ENCODE measurements around the gene BACH2. TPM values are rescaled to one million over a fixed set of nuclear protein-coding genes. Genes with fewer than 3 reads are reported as not detected.

The BACH2 gene
- total RNA-seq, 2 experiments from 2014 or later: 60.7 to 66.9 TPM

GRCh38 chr6:89921691-89922090 is 375.0 kb downstream of the BACH2 start:
- DNase-seq: no peak
- H3K4me1 Mint-ChIP-seq (ENCODE audit: low read depth): peaks cover 8% of the 10 kb centered on the region
- H3K27ac Mint-ChIP-seq: no peak overlapping the region
- no peaks in the 10 kb centered on the region for H3K27me3 Mint-ChIP-seq
- H3K4me3 Mint-ChIP-seq: no peak overlapping the region
- CTCF ChIA-PET: interaction anchor here (2.2 kb wide), 1 partner anchor 19 kb away, joined by 8 read pairs; no protein-coding TSS in a partner anchor
- POLR2A ChIA-PET: no interaction called here
- TF ChIP-seq, protein P1, sequence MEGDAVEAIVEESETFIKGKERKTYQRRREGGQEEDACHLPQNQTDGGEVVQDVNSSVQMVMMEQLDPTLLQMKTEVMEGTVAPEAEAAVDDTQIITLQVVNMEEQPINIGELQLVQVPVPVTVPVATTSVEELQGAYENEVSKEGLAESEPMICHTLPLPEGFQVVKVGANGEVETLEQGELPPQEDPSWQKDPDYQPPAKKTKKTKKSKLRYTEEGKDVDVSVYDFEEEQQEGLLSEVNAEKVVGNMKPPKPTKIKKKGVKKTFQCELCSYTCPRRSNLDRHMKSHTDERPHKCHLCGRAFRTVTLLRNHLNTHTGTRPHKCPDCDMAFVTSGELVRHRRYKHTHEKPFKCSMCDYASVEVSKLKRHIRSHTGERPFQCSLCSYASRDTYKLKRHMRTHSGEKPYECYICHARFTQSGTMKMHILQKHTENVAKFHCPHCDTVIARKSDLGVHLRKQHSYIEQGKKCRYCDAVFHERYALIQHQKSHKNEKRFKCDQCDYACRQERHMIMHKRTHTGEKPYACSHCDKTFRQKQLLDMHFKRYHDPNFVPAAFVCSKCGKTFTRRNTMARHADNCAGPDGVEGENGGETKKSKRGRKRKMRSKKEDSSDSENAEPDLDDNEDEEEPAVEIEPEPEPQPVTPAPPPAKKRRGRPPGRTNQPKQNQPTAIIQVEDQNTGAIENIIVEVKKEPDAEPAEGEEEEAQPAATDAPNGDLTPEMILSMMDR (IDR thresholded peaks at IDR 0.05): no peak
- ATAC-seq: no peak
- intact Hi-C loops (cut with micrococcal nuclease): no loop called here
- peaks cover under 1% of the 10 kb centered on the region for H3K36me3 Mint-ChIP-seq (ENCODE audit: low read depth)
- H3K9me3 Mint-ChIP-seq: peaks cover 8% of the 10 kb centered on the region

- no peaks in the 10 kb centered on the region for H3K36me3 Mint-ChIP-seq (ENCODE audit: low read depth)
- H3K9me3 Mint-ChIP-seq: peaks cover 12% of the 10 kb centered on the region
- H3K27ac Mint-ChIP-seq: no peak overlapping the region
- peaks cover 4% of the 10 kb centered on the region for H3K4me1 Mint-ChIP-seq (ENCODE audit: low read depth)
- CTCF ChIA-PET: interaction anchor here (2.2 kb wide), 1 partner anchor 19 kb away, joined by 8 read pairs; no protein-coding TSS in a partner anchor
- POLR2A ChIA-PET: interaction anchor here (1.1 kb wide), 1 partner anchor 12 kb away, joined by 3 read pairs; no protein-coding TSS in a partner anchor
- H3K4me3 Mint-ChIP-seq: no peak overlapping the region
- TF ChIP-seq, protein P1 (IDR thresholded peaks at IDR 0.05): no peak
- no peaks in the 10 kb centered on the region for H3K27me3 Mint-ChIP-seq
- DNase-seq: no peak
- ATAC-seq: no peak
- intact Hi-C loops (cut with micrococcal nuclease): no loop called here
These were observed 375.4 kb downstream of the BACH2 start for GRCh38 chr6:89921197-89921596.

DNA sequence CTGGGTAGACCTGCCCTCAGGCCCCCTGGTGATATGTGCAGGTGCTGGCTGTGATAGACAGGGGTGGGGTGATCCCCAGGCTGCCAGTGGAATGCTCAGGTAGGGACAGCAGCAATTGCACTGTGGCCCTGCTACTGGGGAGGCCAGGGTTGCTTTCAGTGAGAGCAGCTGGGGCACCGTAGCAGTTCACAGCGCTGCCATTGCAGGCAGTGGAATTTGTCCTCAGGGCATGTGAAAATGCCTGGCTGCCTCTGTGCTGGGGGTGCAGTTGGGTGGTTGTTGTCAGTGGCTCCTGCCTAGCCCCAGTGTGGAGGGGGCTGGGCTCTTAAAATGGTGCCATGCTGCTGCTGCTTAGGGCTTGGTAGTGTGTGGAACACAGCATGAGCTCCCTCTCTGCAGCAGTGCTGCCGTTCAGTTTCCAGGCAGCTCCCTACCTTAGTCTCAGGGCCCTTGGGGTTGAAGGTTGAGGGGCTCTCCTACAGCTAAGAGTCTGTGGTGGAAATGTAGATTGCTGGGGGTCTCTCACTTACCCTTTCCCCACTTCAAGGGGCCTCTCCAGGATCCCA is 378.8 kb downstream of the BACH2 start:
- no peak for ATAC-seq
- Mint-ChIP-seq H3K36me3 (ENCODE audit: low read depth) (no peaks in the 10 kb centered on the region), H3K27ac (no peak overlapping the region), H3K4me1 (ENCODE audit: low read depth) (peaks cover 5% of the 10 kb centered on the region), H3K4me3 (no peak overlapping the region), H3K9me3 (peaks cover 13% of the 10 kb centered on the region), H3K27me3 (no peaks in the 10 kb centered on the region)
- no peak for DNase-seq
- TF ChIP-seq, protein P1 (IDR thresholded peaks at IDR 0.05): no peak
- CTCF ChIA-PET: interaction anchor here (0.8 kb wide), 1 partner anchor 8 kb away, joined by 3 read pairs; no protein-coding TSS in a partner anchor
- intact Hi-C loops (cut with micrococcal nuclease): no loop called here
- POLR2A ChIA-PET: no interaction called here

DNA sequence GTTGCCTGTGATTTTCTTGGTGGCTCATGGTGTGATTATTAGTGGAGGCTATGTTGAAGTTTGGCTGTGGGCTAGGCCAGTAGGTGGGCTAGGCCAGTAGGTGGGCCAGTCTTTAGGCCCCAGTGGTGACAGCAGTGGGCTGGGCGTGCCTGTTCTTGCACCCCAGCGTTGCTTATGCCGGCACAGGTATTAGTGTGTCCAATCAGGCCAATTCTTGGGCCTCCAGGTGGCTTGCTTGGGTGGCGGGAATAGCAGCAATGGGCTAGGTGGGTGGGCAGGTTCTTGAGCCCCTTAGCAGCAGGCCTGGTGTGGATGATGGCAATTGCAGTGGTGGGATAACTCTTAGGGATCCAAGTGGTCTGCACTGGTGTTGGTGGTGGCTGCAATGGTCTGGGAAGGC is 379.4 kb downstream of the BACH2 start:
- ChIA-PET CTCF (no interaction called here), POLR2A (no interaction called here)
- H3K27me3 Mint-ChIP-seq: no peaks in the 10 kb centered on the region
- no peak for ATAC-seq
- peaks cover 13% of the 10 kb centered on the region for H3K9me3 Mint-ChIP-seq
- DNase-seq: no peak
- no peaks in the 10 kb centered on the region for H3K36me3 Mint-ChIP-seq (ENCODE audit: low read depth)
- H3K4me1 Mint-ChIP-seq (ENCODE audit: low read depth): peaks cover 5% of the 10 kb centered on the region
- intact Hi-C loops (cut with micrococcal nuclease): no loop called here
- H3K4me3 Mint-ChIP-seq: no peak overlapping the region
- TF ChIP-seq, protein P1 (IDR thresholded peaks at IDR 0.05): no peak
- no peak overlapping the region for H3K27ac Mint-ChIP-seq

DNA sequence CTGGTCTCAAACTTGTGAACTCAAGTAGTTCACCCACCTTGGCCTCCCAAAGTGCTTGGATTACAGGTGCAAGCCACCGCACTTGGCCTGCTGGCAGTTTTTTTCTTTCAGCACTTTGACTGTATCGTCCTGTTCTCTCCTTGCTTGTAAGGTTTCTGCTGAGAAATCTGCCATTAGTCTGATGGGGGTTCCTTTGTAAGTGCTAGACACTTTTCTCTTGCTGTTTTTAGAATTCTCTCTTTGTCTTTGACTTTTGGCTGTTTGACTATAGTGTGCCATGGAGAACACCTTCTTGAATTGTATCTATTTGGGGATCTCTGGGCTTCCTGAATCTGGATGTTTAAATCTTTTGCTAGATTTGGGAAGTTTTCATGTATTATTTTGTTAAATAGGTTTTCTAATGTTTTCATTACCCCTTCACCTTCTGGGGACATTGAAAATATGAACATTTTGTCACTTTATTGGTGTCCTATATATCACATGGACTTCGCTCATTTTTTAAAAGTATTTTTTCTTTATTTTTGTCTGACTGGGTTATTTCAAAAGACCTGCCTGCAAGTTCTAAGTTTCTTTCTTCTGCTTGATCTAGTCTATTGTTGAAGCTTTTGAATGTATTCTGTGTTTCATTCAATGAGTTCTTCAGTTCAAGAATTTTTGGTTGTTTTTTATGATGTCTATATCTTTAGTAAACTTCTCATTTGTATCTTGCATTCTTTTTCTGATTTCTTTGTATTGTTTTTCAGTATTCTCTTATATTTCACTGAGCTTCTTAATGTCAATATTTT is 380.3 kb downstream of the BACH2 start:
- no peak for ATAC-seq
- Mint-ChIP-seq H3K4me1 (ENCODE audit: low read depth) (peaks cover 5% of the 10 kb centered on the region), H3K27ac (no peak overlapping the region), H3K4me3 (no peak overlapping the region), H3K36me3 (ENCODE audit: low read depth) (no peaks in the 10 kb centered on the region), H3K27me3 (no peaks in the 10 kb centered on the region), H3K9me3 (peaks cover 13% of the 10 kb centered on the region)
- ChIA-PET CTCF (no interaction called here), POLR2A (no interaction called here)
- TF ChIP-seq, protein P1 (IDR thresholded peaks at IDR 0.05): no peak
- intact Hi-C loops (cut with micrococcal nuclease): no loop called here
- DNase-seq: no peak
